Mesenteric fat pad (tissue), 1 donor: ENCODE results near the gene UBXN2A. TPM values are rescaled to one million over a fixed set of nuclear protein-coding genes. Genes with fewer than 3 reads are reported as not detected.
"Not testable (repeated sequence)": the region's sequence is repeated elsewhere in the genome, so short reads cannot be mapped to it uniquely, and the experiment has no call there.

Experiments
- DNase-seq: peaks from one replicate; pipeline ENCODE4 v3.0.0-alpha.2; 2020; ENCODE audit warnings: low spot score
- total RNA-seq: library from RNA; stranded (reverse); fragmentation: NEBNext Ultra II Directional; extraction: Animal tissue kit (Norgen Biotek cat#: 25700); gene quantifications from one replicate; pipeline ENCODE4 v1.2.1, GENCODE V29; 2021
- donor health status: DM: yes; HTN: yes; CAD: no.

Gene UBXN2A
- total RNA-seq, 1 donor from 2014 or later: 21.7 TPM

- DNase-seq: peak; percentile 90
These were observed 706 bp downstream of the UBXN2A start for GRCh38 chr2:23940718-23941620.

DNA sequence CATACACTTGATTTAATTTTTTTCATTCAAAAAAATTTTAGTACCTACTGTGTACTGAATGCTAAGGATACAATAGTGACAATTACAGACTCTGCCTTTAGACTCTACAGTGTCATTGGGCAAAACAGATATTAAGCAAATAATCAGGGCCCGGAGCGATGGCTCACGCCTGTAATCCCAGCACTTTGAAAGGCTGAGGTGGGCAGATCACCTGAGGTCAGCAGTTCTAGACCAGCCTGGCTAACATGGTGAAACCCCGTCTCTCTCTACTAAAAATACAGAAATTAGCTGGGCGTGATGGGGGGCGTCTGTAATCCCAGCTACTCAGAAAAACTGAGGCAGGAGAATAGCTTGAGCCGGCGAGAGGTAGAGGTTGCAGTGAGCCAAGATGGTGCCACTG, 1.4 kb downstream of the UBXN2A start:
- no peak for DNase-seq

DNA sequence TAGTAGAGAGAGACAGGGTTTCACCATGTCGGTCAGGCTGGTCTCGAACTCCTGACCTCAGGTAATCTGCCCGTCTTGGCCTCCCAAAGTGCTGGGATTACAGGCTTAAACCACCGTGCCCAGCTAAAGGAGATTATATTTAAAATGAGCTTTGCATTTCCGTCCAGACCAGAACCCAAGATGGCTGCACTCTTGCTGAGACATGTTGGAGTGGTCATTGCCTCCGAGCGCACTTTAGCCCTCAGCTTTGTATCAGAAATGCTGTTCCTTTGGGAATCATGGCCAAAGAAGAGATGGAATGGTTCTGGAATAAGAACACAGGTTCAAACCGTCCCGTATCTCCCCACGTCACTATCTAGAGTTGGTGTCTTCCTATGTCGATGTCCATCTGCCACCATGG, 3.4 kb downstream of the UBXN2A start:
- DNase-seq: no peak

GRCh38 chr2:23944527-23944926, 4.3 kb downstream of the UBXN2A start:
- DNase-seq: no peak

GRCh38 chr2:23944976-23945375, 4.7 kb downstream of the UBXN2A start:
- no peak for DNase-seq

GRCh38 chr2:23947350-23947749, 7.1 kb downstream of the UBXN2A start:
- DNase-seq: no peak

GRCh38 chr2:23952558-23952957, 12.3 kb downstream of the UBXN2A start:
- DNase-seq: not testable (repeated sequence)

DNA sequence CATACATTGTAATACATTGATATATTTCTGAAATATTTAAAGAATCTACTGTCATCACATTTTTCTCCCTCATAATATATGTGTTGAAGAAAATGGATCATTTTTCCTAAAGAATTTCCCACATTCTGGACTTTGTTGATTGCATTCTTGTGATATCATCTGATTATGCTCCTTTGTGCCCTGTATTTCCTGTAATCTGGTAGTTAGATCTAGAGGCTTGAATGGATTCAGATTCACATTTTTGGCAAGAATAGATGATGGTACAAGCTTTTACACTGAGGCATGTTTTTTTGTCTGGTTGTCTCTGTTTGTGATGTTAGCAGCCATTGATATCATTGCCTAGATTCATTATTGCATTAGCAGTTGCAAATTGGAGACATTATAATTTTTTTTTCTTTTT, 13.4 kb downstream of the UBXN2A start:
- no peak for DNase-seq

DNA sequence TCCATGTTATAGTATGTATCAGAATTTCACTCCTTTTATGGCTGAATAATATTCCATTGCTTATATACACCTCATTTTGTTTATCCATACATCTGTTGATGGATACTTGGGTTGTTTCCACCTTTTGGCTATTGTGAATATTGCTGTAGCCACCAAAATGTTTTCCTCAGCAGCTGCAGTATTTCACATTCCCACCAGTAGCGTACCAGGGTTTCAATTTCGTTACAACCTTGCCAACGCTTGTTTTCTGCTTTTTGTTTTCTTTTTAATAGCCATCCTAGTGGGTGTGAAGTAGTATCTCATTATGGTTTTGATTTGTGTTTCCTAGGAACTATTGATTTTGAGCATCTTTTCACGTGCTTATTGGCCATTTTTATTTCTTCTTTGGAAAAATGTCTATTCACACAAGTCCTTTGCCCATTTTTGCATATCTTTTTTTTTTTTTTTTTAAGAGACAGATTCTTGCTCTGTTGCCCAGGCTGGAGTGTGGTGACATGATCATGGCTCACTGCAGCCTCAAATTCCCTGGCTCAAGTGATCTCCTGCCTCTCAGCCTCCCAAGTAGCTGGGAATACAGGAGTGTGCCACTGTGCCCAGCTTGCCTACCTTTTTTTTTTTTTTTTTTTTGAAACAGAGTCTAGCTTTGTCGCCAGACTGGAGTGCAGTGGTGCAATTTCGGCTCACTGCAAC, 14.2 kb downstream of the UBXN2A start:
- DNase-seq: peak; percentile 24

DNA sequence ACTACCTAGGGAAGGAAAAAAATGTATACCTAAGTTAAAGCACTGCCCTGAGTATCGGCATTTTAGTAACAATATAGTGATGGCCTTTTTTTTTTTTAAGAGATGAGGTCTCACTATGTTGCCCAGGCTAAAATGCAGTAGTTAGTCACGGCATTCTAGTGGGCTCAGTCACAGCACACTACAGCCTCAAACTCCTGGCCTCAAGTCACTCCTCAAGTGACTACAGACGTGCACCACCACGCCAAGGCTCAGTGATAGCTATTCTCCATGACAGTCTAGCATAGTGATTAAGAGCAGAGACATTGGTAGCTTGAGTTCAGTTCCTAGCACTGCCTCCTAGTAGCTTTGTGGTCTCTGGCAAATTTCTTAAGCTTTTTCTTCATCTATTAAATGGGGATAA, 27.6 kb downstream of the UBXN2A start:
- no peak for DNase-seq

DNA sequence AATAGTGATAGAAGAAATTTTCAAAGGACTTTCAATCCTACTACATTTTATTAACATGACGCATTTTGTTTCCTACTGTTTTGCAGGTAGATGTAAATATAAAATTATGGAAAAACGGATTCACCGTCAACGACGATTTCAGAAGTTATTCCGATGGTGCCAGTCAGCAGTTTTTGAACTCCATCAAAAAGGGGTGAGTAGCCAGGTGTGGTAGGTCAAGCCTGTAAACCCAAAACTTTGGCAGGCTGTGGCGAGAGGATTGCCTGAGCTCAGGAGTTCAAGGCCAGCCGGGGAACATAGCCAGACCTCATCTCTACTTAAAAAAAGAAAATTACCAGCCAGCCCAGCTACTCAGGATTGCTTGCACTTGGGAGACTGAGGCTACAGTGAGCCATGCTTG, 36.6 kb downstream of the UBXN2A start:
- DNase-seq: no peak

- DNase-seq: no peak
These were observed 48.1 kb downstream of the UBXN2A start for GRCh38 chr2:23988371-23988770.

GRCh38 chr2:23992931-23993330, 52.7 kb downstream of the UBXN2A start:
- DNase-seq: no peak

- peak; percentile 12 for DNase-seq
These were observed 53.5 kb downstream of the UBXN2A start for GRCh38 chr2:23993736-23994269.

- no peak for DNase-seq
These were observed 54.3 kb downstream of the UBXN2A start for GRCh38 chr2:23994567-23994966.

- no peak for DNase-seq
These were observed 67.4 kb downstream of the UBXN2A start for GRCh38 chr2:24007693-24008092.

GRCh38 chr2:24008672-24009366, 68.6 kb downstream of the UBXN2A start:
- no peak for DNase-seq

- no peak for DNase-seq
These were observed 69.1 kb downstream of the UBXN2A start for GRCh38 chr2:24009367-24009679.

DNA sequence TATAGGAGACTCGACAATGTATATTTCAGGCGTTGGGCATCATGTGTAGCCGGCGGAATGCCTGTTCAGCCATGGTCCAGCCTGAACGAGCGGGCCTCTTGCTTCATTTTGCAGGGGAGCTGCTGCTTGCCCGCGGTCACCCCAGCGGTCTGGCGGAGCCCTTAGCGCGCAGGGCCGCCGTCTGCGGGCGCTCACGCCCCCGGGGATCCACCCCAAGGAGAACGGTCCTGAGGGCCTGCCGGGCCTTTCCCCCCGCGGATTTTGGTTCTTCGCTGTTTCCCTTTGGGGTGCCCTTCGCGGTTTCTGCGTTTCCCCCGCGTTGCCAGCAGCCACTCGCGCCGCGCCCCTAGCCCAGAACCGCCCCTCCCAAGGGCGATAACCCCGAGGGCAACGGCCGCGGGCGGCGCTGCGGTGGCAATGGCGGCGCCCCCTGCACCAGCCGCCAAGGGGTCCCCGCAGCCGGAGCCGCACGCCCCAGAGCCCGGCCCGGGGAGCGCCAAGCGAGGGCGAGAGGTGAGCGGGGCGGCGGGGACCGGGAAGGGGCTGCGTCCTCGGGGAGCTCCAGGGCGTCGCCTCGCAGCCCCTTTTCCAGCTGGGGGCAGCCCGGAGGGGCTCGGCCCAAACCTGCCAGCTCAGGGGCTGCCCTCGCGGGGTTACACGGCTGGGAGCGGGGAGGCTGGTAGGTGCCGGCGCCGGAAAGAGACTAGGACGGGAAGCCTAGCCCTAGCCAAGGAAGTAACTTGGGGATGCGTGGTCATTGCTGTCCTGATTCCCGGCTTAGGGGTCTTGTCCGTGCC, 69.6 kb downstream of the UBXN2A start, which contains the start of gene MFSD2B:
Gene MFSD2B, plus strand, starts transcription at position 406 of the 797 bp plus-strand sequence. Its CDS starts 12 bp downstream, at position 418.
- DNase-seq: peak; percentile 81

DNA sequence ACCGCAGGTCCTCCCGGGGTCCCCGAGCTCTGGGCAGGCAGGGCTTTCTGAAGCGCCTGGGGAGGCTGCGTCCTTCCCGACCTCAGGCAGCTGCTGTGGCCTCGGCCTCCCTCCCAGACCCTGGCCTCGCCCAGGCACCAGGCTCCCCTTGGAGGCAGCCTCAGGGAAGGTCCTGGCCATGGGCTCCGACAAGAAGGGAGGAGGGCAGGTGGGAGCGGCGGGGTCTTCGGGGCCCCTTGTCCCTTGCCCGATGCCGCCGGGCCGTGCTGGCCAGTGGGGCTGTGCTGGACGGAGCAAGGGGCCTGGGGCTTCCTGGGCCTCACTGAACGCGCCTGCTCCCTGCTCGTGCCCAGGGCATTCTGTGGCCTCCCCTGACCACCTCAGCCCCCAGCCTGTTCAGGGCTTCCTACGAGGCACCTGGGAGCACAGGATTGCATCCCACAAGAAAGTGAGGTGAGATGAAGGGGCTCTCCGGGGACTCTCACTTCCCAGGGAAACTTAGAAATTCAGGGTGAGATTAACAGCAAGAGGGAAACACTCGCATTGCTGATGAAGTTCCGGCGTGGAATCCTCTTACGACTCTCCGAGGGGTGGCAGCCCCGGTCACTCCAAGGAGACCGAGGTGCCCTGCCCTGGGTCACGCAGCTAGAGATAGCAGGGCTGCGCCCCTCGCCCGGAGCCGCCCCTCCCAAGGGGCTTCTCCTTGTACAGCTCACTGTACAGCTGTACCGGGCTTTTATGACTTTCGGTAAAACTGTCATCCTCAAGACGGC, 70.4 kb downstream of the UBXN2A start:
- DNase-seq: no peak
